ENCODE results near the gene TPX2. TPM values are rescaled to one million over a fixed set of nuclear protein-coding genes. Genes with fewer than 3 reads are reported as not detected.

TPX2 gene
- total and polyA plus RNA-seq, 2 donors (not counting 1 experiment from before 2014, with no cell fraction given): 0.30 to 0.31 TPM

GRCh38 chr20:31822421-31823330, 83.6 kb downstream of the TPX2 start:
- Histone ChIP-seq H3K4me3 (ENCODE audit: control extremely low read depth in 1 of 5, extremely low read depth in 1 of 5, insufficient read depth in 1 of 5, low read depth in 2 of 5, low read length in 4 of 5) (no peak overlapping the region), H3K27ac (ENCODE audit: low read length in 2 of 2) (no peak overlapping the region), H4K20me1 (ENCODE audit: control insufficient read depth, insufficient read depth, low read length, poor library complexity, severe bottlenecking) (no peaks in the 10 kb centered on the region), H3K36me3 (replicated peaks in 1 of 2; ENCODE audit: control extremely low read depth in 1 of 2, control insufficient read depth in 1 of 2, extremely low read depth in 1 of 2, insufficient read depth in 2 of 2, low read length in 1 of 2) (no peaks in the 10 kb centered on the region), H3K4me2 (replicated peaks; ENCODE audit: low read depth, low read length, poor library complexity, severe bottlenecking) (peak overlapping the region; percentile 56), H2AFZ (ENCODE audit: insufficient read depth, low read depth, low read length, poor library complexity, severe bottlenecking) (peak overlapping the region; percentile 62), H3K9ac (ENCODE audit: low read length) (no peak overlapping the region), H3K79me2 (ENCODE audit: control insufficient read depth, insufficient read depth, low read length) (no peaks in the 10 kb centered on the region), H3K27me3 (replicated peaks in 1 of 4; ENCODE audit: control extremely low read depth in 1 of 4, control insufficient read depth in 3 of 4, insufficient read depth in 4 of 4, low read length in 3 of 4) (peaks cover 0 to 9% (median 0%) of the 10 kb centered on the region in 4 experiments), H3K4me1 (ENCODE audit: control insufficient read depth in 2 of 2, insufficient read depth in 2 of 2, low read length in 2 of 2) (peaks cover 6 to 8% of the 10 kb centered on the region in 2 donors), H3K9me3 (ENCODE audit: control extremely low read depth in 1 of 3, control insufficient read depth in 2 of 3, insufficient read depth in 1 of 3, low read length in 2 of 3) (no peaks in the 10 kb centered on the region)
- intact Hi-C loops (cut with micrococcal nuclease): loop anchor here (1.0 kb wide), 4 partner anchors 24 to 270 kb away; partner anchors contain the start of gene PDRG1
- DNase-seq: peak; percentile 82
- CTCF ChIA-PET: interaction anchor here (0.5 to 6.0 kb wide), 31 partner anchors 9 to 956 kb away, joined by 3 to 54 read pairs (median 4); partner anchors contain the start of gene PDRG1
- no peak overlapping the region for H3K27ac Mint-ChIP-seq
- peaks cover 8% of the 10 kb centered on the region for H3K4me1 Mint-ChIP-seq
- H3K9me3 Mint-ChIP-seq (ENCODE audit: insufficient read depth): no peaks in the 10 kb centered on the region
- H3K4me3 Mint-ChIP-seq: peak overlapping the region; percentile 27
- POLR2A ChIA-PET: no interaction called here
- 10% methylated on average over 20 of the region's 29 CpGs for WGBS (ENCODE audit: insufficient coverage)
- TF ChIP-seq EZH2 (IDR thresholded peaks at IDR 0.05; ENCODE audit: borderline replicate concordance, insufficient read depth, low read depth, low read length, poor library complexity, severe bottlenecking): no peak
- TF ChIP-seq CTCF (IDR thresholded peaks at IDR 0.05): peak; percentile 99
- peaks cover 8% of the 10 kb centered on the region for H3K27me3 Mint-ChIP-seq
- peak; percentile 93 for ATAC-seq (ENCODE audit: low read depth)

Data from B cell (primary cell).